Measurements from ENCODE around the gene RNF167.

- TF ChIP-seq CTCF (conservative IDR thresholded peaks at IDR 0.05) (no peak), EZH2 (IDR thresholded peaks at IDR 0.05; ENCODE audit: low read depth) (no peak)
Measured at GRCh38 chr17:4902540-4902939, 37.5 kb upstream of the RNF167 start.
